Muscle layer of colon (tissue), 2 donors: ENCODE results near the gene TIMP3.

Experiments used
- H3K27ac ChIP-seq: one replicate; pipeline ENCODE4 v1.7.0; 2013; ENCODE audit warnings: low read depth, mild to moderate bottlenecking, low read length, moderate library complexity
- H3K27me3 ChIP-seq, 2 donors: one replicate each; pipeline ENCODE4 v1.7.0; 2013; ENCODE audit warnings: low read length in 2 of 2, mild to moderate bottlenecking in 2 of 2; ENCODE audit not compliant: insufficient read depth in 2 of 2, control insufficient read depth in 1 of 2
- H3K36me3 ChIP-seq: one replicate; pipeline ENCODE4 v1.7.0; 2013; ENCODE audit warnings: mild to moderate bottlenecking, low read length; ENCODE audit not compliant: insufficient read depth
- H3K4me1 ChIP-seq: one replicate; pipeline ENCODE4 v1.7.0; 2013; ENCODE audit warnings: mild to moderate bottlenecking, low read length; ENCODE audit not compliant: insufficient read depth
- H3K4me3 ChIP-seq, 2 donors: one replicate each; pipeline ENCODE4 v1.7.0; 2013; ENCODE audit warnings: low read length in 2 of 2, low read depth in 1 of 2, mild to moderate bottlenecking in 1 of 2, moderate library complexity in 1 of 2
- H3K9ac ChIP-seq: one replicate; pipeline ENCODE4 v1.7.0; 2013; ENCODE audit warnings: low read length
- H3K9me3 ChIP-seq: one replicate; pipeline ENCODE4 v1.7.0; 2013; ENCODE audit warnings: mild to moderate bottlenecking, low read length
- donor health status: abdominal sarcoma.
- donor health status: Adenocarcinoma of cecum.

TIMP3 gene

GRCh38 chr22:32824531-32825312 is 23.2 kb downstream of the TIMP3 start:
- Histone ChIP-seq H3K9me3 (no peaks in the 10 kb centered on the region), H3K27me3 (no peaks in the 10 kb centered on the region), H3K4me3 (no peak overlapping the region), H3K36me3 (peaks cover 7% of the 10 kb centered on the region), H3K27ac (no peak overlapping the region), H3K9ac (no peak overlapping the region), H3K4me1 (peaks cover 66% of the 10 kb centered on the region)

GRCh38 chr22:32826537-32826936 is 25.0 kb downstream of the TIMP3 start:
- Histone ChIP-seq H3K36me3 (peaks cover under 1% of the 10 kb centered on the region), H3K4me1 (peaks cover 66% of the 10 kb centered on the region), H3K9ac (no peak overlapping the region), H3K27ac (peak overlapping the region; percentile 61), H3K27me3 (no peaks in the 10 kb centered on the region), H3K4me3 (no peak overlapping the region), H3K9me3 (no peaks in the 10 kb centered on the region)

GRCh38 chr22:32827049-32827602 is 25.6 kb downstream of the TIMP3 start:
- Histone ChIP-seq H3K27me3 (no peaks in the 10 kb centered on the region), H3K4me1 (peaks cover 71% of the 10 kb centered on the region), H3K27ac (peak overlapping the region; percentile 61), H3K36me3 (no peaks in the 10 kb centered on the region), H3K4me3 (no peak overlapping the region), H3K9ac (no peak overlapping the region), H3K9me3 (no peaks in the 10 kb centered on the region)

- H3K4me3 ChIP-seq, result no peak overlapping the region
- no peaks in the 10 kb centered on the region for H3K27me3 ChIP-seq
- H3K9ac ChIP-seq, result no peak overlapping the region
- no peak overlapping the region for H3K27ac ChIP-seq
- no peaks in the 10 kb centered on the region for H3K9me3 ChIP-seq
- H3K4me1 ChIP-seq, result peaks cover 78% of the 10 kb centered on the region
- H3K36me3 ChIP-seq, result no peaks in the 10 kb centered on the region
Observed at GRCh38 chr22:32828150-32828549, 26.6 kb downstream of the TIMP3 start.

- H3K9ac ChIP-seq, result no peak overlapping the region
- H3K4me3 ChIP-seq, result no peak overlapping the region
- no peak overlapping the region for H3K27ac ChIP-seq
- peaks cover 79% of the 10 kb centered on the region for H3K4me1 ChIP-seq
- H3K27me3 ChIP-seq, result no peaks in the 10 kb centered on the region
- no peaks in the 10 kb centered on the region for H3K9me3 ChIP-seq
- H3K36me3 ChIP-seq, result no peaks in the 10 kb centered on the region
Observed at GRCh38 chr22:32828561-32828960, 27.1 kb downstream of the TIMP3 start.

- peaks cover 79% of the 10 kb centered on the region for H3K4me1 ChIP-seq
- no peaks in the 10 kb centered on the region for H3K36me3 ChIP-seq
- no peak overlapping the region for H3K9ac ChIP-seq
- no peaks in the 10 kb centered on the region for H3K9me3 ChIP-seq
- no peak overlapping the region for H3K4me3 ChIP-seq
- no peaks in the 10 kb centered on the region for H3K27me3 ChIP-seq
- no peak overlapping the region for H3K27ac ChIP-seq
Observed at GRCh38 chr22:32829451-32829851, 27.9 kb downstream of the TIMP3 start.

- no peak overlapping the region for H3K27ac ChIP-seq
- H3K9ac ChIP-seq, result no peak overlapping the region
Observed at GRCh38 chr22:32830473-32830872, 29.0 kb downstream of the TIMP3 start.

GRCh38 chr22:32830957-32831356 is 29.5 kb downstream of the TIMP3 start:
- H3K36me3 ChIP-seq, result peaks cover 11% of the 10 kb centered on the region
- no peak overlapping the region for H3K27ac ChIP-seq
- H3K4me3 ChIP-seq, result no peak overlapping the region
- no peak overlapping the region for H3K9ac ChIP-seq
- no peaks in the 10 kb centered on the region for H3K9me3 ChIP-seq
- H3K27me3 ChIP-seq, result no peaks in the 10 kb centered on the region
- peaks cover 78% of the 10 kb centered on the region for H3K4me1 ChIP-seq

More at GRCh38 chr22:32830473-32830872, 29.0 kb downstream of the TIMP3 start:
- H3K9me3 ChIP-seq, result no peaks in the 10 kb centered on the region
- no peaks in the 10 kb centered on the region for H3K27me3 ChIP-seq
- H3K4me1 ChIP-seq, result peaks cover 77% of the 10 kb centered on the region
- H3K4me3 ChIP-seq, result no peak overlapping the region
- H3K36me3 ChIP-seq, result peaks cover 6% of the 10 kb centered on the region

- Histone ChIP-seq H3K4me1 (peaks cover 80% of the 10 kb centered on the region), H3K27me3 (no peaks in the 10 kb centered on the region), H3K36me3 (peaks cover 12% of the 10 kb centered on the region), H3K4me3 (no peak overlapping the region), H3K27ac (no peak overlapping the region), H3K9me3 (no peaks in the 10 kb centered on the region), H3K9ac (no peak overlapping the region)
Observed at GRCh38 chr22:32831584-32831983, 30.1 kb downstream of the TIMP3 start.

- Histone ChIP-seq H3K27ac (no peak overlapping the region), H3K4me1 (peaks cover 80% of the 10 kb centered on the region), H3K36me3 (peaks cover 12% of the 10 kb centered on the region), H3K4me3 (no peak overlapping the region), H3K9ac (no peak overlapping the region), H3K9me3 (no peaks in the 10 kb centered on the region), H3K27me3 (no peaks in the 10 kb centered on the region)
Observed at GRCh38 chr22:32832174-32832573, 30.7 kb downstream of the TIMP3 start.

GRCh38 chr22:32836280-32837123 is 35.0 kb downstream of the TIMP3 start:
- no peak overlapping the region for H3K9ac ChIP-seq
- no peak overlapping the region for H3K27ac ChIP-seq
- H3K27me3 ChIP-seq, result no peaks in the 10 kb centered on the region
- no peaks in the 10 kb centered on the region for H3K9me3 ChIP-seq
- no peak overlapping the region for H3K4me3 ChIP-seq
- peaks cover 76% of the 10 kb centered on the region for H3K4me1 ChIP-seq
- peaks cover 16% of the 10 kb centered on the region for H3K36me3 ChIP-seq
